Fibroblast of lung (primary cell): ENCODE measurements around the gene PPP3R2.

ENCODE experiments used
- EZH2 ChIP-seq: IDR thresholded peaks from 2 replicates; pipeline ENCODE4 v1.5.1; 2012; ENCODE audit warnings: low read length, control low read depth, mild to moderate bottlenecking; ENCODE audit errors: missing control alignments
- TF ChIP-seq, protein P1 (sequence below), 2 donors: IDR thresholded peaks in 1 of 2; conservative IDR thresholded peaks in 1 of 2; 1 replicate in 1 of 2; 2 replicates in 1 of 2; pipeline ENCODE4 v1.5.1; 2011 to 2012; ENCODE audit warnings: low read length in 2 of 2, control low read depth in 1 of 2, inconsistent platforms in 1 of 2, low read depth in 1 of 2, mild to moderate bottlenecking in 1 of 2

GRCh38 chr9:101564252-101564651 lies 30.5 kb downstream of the PPP3R2 start:
- TF ChIP-seq, protein P1, sequence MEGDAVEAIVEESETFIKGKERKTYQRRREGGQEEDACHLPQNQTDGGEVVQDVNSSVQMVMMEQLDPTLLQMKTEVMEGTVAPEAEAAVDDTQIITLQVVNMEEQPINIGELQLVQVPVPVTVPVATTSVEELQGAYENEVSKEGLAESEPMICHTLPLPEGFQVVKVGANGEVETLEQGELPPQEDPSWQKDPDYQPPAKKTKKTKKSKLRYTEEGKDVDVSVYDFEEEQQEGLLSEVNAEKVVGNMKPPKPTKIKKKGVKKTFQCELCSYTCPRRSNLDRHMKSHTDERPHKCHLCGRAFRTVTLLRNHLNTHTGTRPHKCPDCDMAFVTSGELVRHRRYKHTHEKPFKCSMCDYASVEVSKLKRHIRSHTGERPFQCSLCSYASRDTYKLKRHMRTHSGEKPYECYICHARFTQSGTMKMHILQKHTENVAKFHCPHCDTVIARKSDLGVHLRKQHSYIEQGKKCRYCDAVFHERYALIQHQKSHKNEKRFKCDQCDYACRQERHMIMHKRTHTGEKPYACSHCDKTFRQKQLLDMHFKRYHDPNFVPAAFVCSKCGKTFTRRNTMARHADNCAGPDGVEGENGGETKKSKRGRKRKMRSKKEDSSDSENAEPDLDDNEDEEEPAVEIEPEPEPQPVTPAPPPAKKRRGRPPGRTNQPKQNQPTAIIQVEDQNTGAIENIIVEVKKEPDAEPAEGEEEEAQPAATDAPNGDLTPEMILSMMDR (conservative IDR thresholded peaks at IDR 0.05 in 1 of 2, IDR thresholded peaks at IDR 0.05 in 1 of 2; ENCODE audit: low read depth in 1 of 2, low read length in 2 of 2): no peak
- TF ChIP-seq EZH2: no peak
